ENCODE data around the gene ACSM6. TPM values are rescaled to one million over a fixed set of nuclear protein-coding genes. Genes with fewer than 3 reads are reported as not detected.

ACSM6 gene, protein sequence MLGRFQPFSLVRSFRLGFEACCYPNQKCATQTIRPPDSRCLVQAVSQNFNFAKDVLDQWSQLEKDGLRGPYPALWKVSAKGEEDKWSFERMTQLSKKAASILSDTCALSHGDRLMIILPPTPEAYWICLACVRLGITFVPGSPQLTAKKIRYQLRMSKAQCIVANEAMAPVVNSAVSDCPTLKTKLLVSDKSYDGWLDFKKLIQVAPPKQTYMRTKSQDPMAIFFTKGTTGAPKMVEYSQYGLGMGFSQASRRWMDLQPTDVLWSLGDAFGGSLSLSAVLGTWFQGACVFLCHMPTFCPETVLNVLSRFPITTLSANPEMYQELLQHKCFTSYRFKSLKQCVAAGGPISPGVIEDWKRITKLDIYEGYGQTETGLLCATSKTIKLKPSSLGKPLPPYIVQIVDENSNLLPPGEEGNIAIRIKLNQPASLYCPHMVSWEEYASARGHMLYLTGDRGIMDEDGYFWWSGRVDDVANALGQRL
- total RNA-seq = not detected in 2 replicates

DNA sequence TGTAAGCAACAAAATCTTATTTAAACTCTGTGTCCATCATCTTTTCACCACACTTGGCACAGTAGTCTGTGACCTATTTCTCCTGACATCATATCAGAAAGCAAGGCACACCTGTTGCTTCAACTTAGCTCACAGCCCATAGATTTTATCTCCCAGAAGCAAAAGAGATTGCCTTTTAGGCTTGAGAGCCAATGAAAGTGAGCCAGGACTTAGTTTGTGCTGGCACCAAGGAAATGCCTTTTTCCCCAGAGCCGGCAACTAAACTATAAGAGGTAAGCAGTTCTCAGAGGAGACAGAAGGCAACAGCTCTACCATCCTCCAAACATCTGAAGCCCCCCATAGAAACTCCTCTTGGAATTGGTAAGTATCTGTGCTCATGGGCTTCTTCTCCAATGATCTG, at the start of gene ACSM6:
Gene ACSM6, plus strand, starts transcription at position 295 of the 400 bp plus-strand sequence. CDS start 248 bp downstream, outside the sequence.

Small RNAs within 50 kb of the gene (small RNA-seq; reads per million reads assigned to genes)
- not detected for gene AL157834.3

Other genes starting within 250 kb of the ACSM6 start
- gene CYP2C8, start 124.7 kb upstream of the ACSM6 start, total RNA-seq = not detected in 2 replicates
- gene PDLIM1, start 96.8 kb downstream of the ACSM6 start, total RNA-seq = 1.2 and 3.4 TPM in 2 replicates

All from articular chondrocyte of knee joint (primary cell).